Caco-2 (cell line): ENCODE measurements around the gene MACROH2A2. TPM values are rescaled to one million over a fixed set of nuclear protein-coding genes. Genes with fewer than 3 reads are reported as not detected.

Experiments
- Bru-seq: library from RNA; stranded (reverse); fragments of 400-500 nt; gene quantifications from one replicate; lab custom pipeline; 2021; lab: Mats Ljungman, UMichigan
- BruChase-seq, 2 experiments: library from RNA; stranded (reverse); fragments of 400-500 nt; gene quantifications; one replicate each; lab custom pipeline; 2021; lab: Mats Ljungman, UMichigan
- BruUV-seq: library from RNA; stranded (reverse); fragments of 400-500 nt; replicated peaks from 2 replicates; lab custom pipeline; 2021; lab: Mats Ljungman, UMichigan
- CTCF ChIA-PET: fragments of 300-600 bp; sonication (Branson Sonifier 250); formaldehyde crosslinking; loops from one replicate; lab custom pipeline; 2022; ENCODE audit warnings: antibody characterized with exemption; lab: Charles Lee
- POLR2A ChIA-PET: fragments of 300-600 bp; sonication (Branson Sonifier 250); formaldehyde crosslinking; loops from one replicate; lab custom pipeline; 2022; ENCODE audit warnings: antibody characterized with exemption; lab: Charles Lee
- DNase-seq, 2 experiments: peaks; one replicate each; pipeline versions ENCODE4 v3.0.0 to v3.0.0-alpha.2; 2020 to 2022
- H3K27me3 ChIP-seq: replicated peaks from 2 replicates; pipeline ENCODE4 v1.6.0; 2011; ENCODE audit warnings: low read length; ENCODE audit not compliant: control insufficient read depth, insufficient read depth
- H3K36me3 ChIP-seq: 2 replicates; pipeline ENCODE4 v1.5.1; 2011; ENCODE audit warnings: low read length; ENCODE audit not compliant: control insufficient read depth, insufficient read depth
- H3K4me1 ChIP-seq: fragments of 250-450 bp; sonication (Bioruptor Pico); 2 replicates; pipeline ENCODE4 v1.5.1; 2020; ENCODE audit warnings: mild to moderate bottlenecking
- H3K4me3 ChIP-seq: 2 replicates; pipeline ENCODE4 v1.5.1; 2011; ENCODE audit warnings: low read depth, mild to moderate bottlenecking, control low read depth, low read length
- H3K9me3 ChIP-seq: fragments of 250-450 bp; sonication (Bioruptor Pico); 2 replicates; pipeline ENCODE4 v1.5.1; 2020; ENCODE audit warnings: mild to moderate bottlenecking, moderate library complexity
- H3K27ac Mint-ChIP-seq: one replicate; pipeline ENCODE4 v1.8.0; 2022; ENCODE audit warnings: mixed read lengths; ENCODE audit not compliant: unreplicated experiment
- H3K27me3 Mint-ChIP-seq: one replicate; pipeline ENCODE4 v1.8.0; 2022; ENCODE audit warnings: mixed read lengths; ENCODE audit not compliant: insufficient read depth, unreplicated experiment
- H3K36me3 Mint-ChIP-seq: one replicate; pipeline ENCODE4 v1.8.0; 2022; ENCODE audit warnings: mild to moderate bottlenecking, mixed read lengths; ENCODE audit not compliant: insufficient read depth, unreplicated experiment
- H3K4me1 Mint-ChIP-seq: one replicate; pipeline ENCODE4 v1.8.0; 2022; ENCODE audit warnings: low read depth, mixed read lengths; ENCODE audit not compliant: unreplicated experiment
- H3K4me3 Mint-ChIP-seq: one replicate; pipeline ENCODE4 v1.8.0; 2022; ENCODE audit warnings: mild to moderate bottlenecking, moderate library complexity, mixed read lengths; ENCODE audit not compliant: unreplicated experiment
- H3K9me3 Mint-ChIP-seq: one replicate; pipeline ENCODE4 v1.8.0; 2022; ENCODE audit warnings: mixed read lengths; ENCODE audit not compliant: unreplicated experiment
- intact Hi-C: fragments of 100-400 bp; cut with micrococcal nuclease; formaldehyde crosslinking; loops from one replicate; pipeline ENCODE4 v1.10.0; 2022; ENCODE audit not compliant: unreplicated experiment
- long read RNA-seq: library from polyadenylated mRNA; stranded (forward); transcript quantifications from one replicate; pipeline ENCODE4 v2.0.0, GENCODE V29; 2022
- total RNA-seq: library from RNA; stranded (reverse); gene quantifications from 2 replicates; pipeline ENCODE4 v1.2.3, GENCODE V29; 2022
- TF ChIP-seq, protein P1 (sequence below), 2 experiments: fragments of 200-600 bp in 1 of 2; IDR thresholded peaks; 1 replicate in 1 of 2; 2 replicates in 1 of 2; pipeline versions ENCODE4 v1.5.1 to v1.8.0; 2011 to 2022; ENCODE audit warnings: antibody characterized with exemption in 1 of 2, control low read depth in 1 of 2, inconsistent platforms in 1 of 2, low read depth in 1 of 2, low read length in 1 of 2, mild to moderate bottlenecking in 1 of 2, moderate library complexity in 1 of 2; ENCODE audit not compliant: insufficient read depth in 1 of 2, severe bottlenecking in 1 of 2, unreplicated experiment in 1 of 2

The MACROH2A2 gene
- 5.1 and 6.1 TPM in 2 replicates for total RNA-seq
- percentile 47 among the genes with signal in this experiment for Bru-seq, nascent RNA
- percentile 37 among the genes with signal in this experiment for BruChase-seq, experiment 1, labeled RNA remaining after a 2-hour chase
- percentile 39 among the genes with signal in this experiment for BruChase-seq, experiment 2, labeled RNA remaining after a 6-hour chase
- long read RNA-seq, transcript H2AFY2-201 (9 exons, 1,980 nt): major isoform, 9 of 31 reads
- long read RNA-seq, partial matches to known transcripts: 4 of 31 reads
- long read RNA-seq, other reads (novel, unspliced or antisense): 18 of 31 reads

DNA sequence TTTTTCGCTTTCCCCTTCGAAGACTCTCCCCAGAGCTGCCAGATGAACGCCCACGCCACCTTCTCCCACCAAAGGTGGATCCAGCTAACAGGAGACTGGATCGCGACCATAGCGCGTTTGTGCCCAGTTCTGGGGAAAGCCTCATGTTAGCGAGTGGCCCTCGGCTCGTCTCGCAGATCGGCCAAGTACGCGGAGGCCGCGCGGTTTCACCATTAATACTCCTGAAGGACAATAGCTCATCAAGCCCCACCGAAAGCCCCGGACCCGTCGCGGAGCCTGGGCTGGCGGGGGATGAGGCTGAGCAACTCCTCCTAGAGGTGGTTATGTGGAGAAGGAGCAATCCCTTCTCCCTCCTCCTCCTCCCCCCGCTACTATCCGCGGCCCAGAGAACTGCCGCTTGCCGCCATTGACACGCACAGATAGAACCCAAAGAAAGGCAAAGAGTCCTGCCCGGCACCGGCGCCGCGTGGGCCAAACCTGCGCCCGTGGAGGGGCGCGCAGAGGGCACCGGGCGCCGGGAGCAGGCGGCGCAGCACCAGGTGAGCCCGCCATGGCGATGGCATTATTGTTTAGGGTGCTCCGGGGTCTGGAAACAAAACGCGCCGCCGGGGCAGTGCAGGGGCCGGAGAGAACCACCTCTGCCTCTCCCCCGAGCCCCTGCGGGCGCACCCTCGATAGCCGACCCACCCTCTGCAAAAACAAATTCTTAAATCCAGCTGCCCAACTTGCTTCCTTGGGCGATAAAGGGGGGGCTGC, at the start of gene MACROH2A2:
Gene MACROH2A2, plus strand, starts transcription at position 385 of the 756 bp plus-strand sequence. CDS start 22,813 bp downstream, outside the sequence.
- peaks cover 13% of the 10 kb centered on the region; the same call in 1 of the 2 replicates for H3K4me1 ChIP-seq
- no peaks in the 10 kb centered on the region for H3K36me3 ChIP-seq
- Mint-ChIP-seq H3K27me3 (peaks cover 40% of the 10 kb centered on the region), H3K4me3 (peak within 1 kb of the TSS; percentile 82), H3K4me1 (peaks cover 8% of the 10 kb centered on the region), H3K36me3 (no peaks in the 10 kb centered on the region), H3K27ac (peak within 1 kb of the TSS; percentile 16), H3K9me3 (no peaks in the 10 kb centered on the region)
- TF ChIP-seq, protein P1, sequence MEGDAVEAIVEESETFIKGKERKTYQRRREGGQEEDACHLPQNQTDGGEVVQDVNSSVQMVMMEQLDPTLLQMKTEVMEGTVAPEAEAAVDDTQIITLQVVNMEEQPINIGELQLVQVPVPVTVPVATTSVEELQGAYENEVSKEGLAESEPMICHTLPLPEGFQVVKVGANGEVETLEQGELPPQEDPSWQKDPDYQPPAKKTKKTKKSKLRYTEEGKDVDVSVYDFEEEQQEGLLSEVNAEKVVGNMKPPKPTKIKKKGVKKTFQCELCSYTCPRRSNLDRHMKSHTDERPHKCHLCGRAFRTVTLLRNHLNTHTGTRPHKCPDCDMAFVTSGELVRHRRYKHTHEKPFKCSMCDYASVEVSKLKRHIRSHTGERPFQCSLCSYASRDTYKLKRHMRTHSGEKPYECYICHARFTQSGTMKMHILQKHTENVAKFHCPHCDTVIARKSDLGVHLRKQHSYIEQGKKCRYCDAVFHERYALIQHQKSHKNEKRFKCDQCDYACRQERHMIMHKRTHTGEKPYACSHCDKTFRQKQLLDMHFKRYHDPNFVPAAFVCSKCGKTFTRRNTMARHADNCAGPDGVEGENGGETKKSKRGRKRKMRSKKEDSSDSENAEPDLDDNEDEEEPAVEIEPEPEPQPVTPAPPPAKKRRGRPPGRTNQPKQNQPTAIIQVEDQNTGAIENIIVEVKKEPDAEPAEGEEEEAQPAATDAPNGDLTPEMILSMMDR (IDR thresholded peaks at IDR 0.05; ENCODE audit: insufficient read depth in 1 of 2, low read depth in 1 of 2, low read length in 1 of 2, severe bottlenecking in 1 of 2, unreplicated experiment in 1 of 2): peak; percentile 21 to 35
- DNase-seq: peak; percentile 64 to 68
- H3K27me3 ChIP-seq: peaks cover 10% of the 10 kb centered on the region
- ChIA-PET POLR2A (interaction anchor here (0.7 kb wide), 1 partner anchor 103 kb away, joined by 3 read pairs; no protein-coding TSS in a partner anchor), CTCF (interaction anchor here (1.0 kb wide), 1 partner anchor 94 kb away, joined by 5 read pairs; the partner anchor contains the start of gene TYSND1)
- no TSS peak for BruUV-seq
- no peaks in the 10 kb centered on the region for H3K9me3 ChIP-seq
- intact Hi-C loops: no loop called here
- H3K4me3 ChIP-seq: peak within 1 kb of the TSS; percentile 41

DNA sequence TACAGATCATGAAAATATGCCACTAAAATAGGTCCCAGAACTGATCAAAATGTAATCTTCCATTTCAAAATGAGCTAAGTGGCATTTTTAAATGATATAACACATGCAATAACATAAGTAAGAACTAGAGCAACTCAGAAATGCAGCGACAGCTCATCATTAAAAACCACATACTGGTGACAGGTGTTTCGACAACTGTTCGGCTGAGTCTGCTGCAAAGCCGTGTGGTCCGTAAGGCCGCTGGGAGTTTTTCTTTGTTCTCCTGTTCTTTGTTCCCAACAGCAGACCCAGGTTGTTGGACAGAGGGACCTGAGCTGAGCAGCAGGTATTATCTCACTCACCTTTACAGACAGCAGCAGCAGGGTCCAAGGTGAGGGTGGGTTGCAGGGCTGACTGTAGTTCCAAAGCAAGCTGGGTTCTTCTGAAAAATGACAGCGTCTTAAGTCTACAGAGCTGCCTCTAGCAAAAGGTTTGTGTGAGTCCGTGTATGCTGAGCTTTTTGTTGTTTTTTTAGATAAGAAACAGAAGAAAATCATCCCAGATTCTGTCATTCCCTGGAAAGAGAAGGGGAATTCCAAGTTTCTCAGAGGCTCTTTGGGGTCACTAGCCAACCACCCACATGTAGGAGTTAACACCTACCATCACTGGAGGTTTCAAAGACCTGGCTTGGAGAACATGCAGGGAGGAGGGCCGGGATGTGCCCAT, 45.4 kb upstream of the MACROH2A2 start:
- H3K4me3 Mint-ChIP-seq: no peak overlapping the region
- POLR2A ChIA-PET: no interaction called here
- H3K27me3 Mint-ChIP-seq: peaks cover 29% of the 10 kb centered on the region
- Histone ChIP-seq H3K4me1 (no peaks in the 10 kb centered on the region), H3K9me3 (peaks cover 10% of the 10 kb centered on the region; the same call in 1 of the 2 replicates), H3K27me3 (no peaks in the 10 kb centered on the region), H3K4me3 (no peak overlapping the region), H3K36me3 (no peaks in the 10 kb centered on the region)
- no TSS peak for BruUV-seq
- H3K9me3 Mint-ChIP-seq: peaks cover 10% of the 10 kb centered on the region
- H3K4me1 Mint-ChIP-seq: no peaks in the 10 kb centered on the region
- no peaks in the 10 kb centered on the region for H3K36me3 Mint-ChIP-seq
- no peak overlapping the region for H3K27ac Mint-ChIP-seq
- CTCF ChIA-PET: no interaction called here
- intact Hi-C loops: no loop called here
- no peak for DNase-seq
- TF ChIP-seq, protein P1 (IDR thresholded peaks at IDR 0.05; ENCODE audit: insufficient read depth in 1 of 2, low read depth in 1 of 2, low read length in 1 of 2, severe bottlenecking in 1 of 2, unreplicated experiment in 1 of 2): no peak

DNA sequence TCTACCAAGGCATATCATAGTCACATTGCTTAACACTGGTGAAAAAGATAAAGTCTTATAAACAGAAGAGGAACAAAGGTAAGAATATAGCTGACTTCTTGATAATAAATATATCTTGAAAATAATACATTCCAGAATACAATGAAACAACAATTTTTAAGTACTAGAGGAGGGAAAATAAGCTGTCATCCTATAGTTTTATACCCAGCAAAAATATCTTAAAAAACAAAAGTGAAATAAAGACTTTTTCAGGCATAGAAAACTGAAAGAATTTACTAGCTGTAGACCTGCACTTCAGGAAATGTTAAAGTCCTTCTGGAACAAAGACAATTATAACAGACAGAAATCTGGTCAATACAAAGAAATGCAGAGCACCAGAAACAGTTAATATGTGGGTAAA, 21.4 kb upstream of the MACROH2A2 start:
- Mint-ChIP-seq H3K27ac (no peak overlapping the region), H3K4me3 (no peak overlapping the region), H3K27me3 (peaks cover 3% of the 10 kb centered on the region), H3K9me3 (peaks cover 40% of the 10 kb centered on the region), H3K4me1 (no peaks in the 10 kb centered on the region), H3K36me3 (no peaks in the 10 kb centered on the region)
- no peak for DNase-seq
- H3K4me3 ChIP-seq: no peak overlapping the region
- H3K4me1 ChIP-seq: no peaks in the 10 kb centered on the region
- TF ChIP-seq, protein P1 (IDR thresholded peaks at IDR 0.05; ENCODE audit: insufficient read depth in 1 of 2, low read depth in 1 of 2, low read length in 1 of 2, severe bottlenecking in 1 of 2, unreplicated experiment in 1 of 2): no peak
- no peaks in the 10 kb centered on the region for H3K36me3 ChIP-seq
- no TSS peak for BruUV-seq
- H3K9me3 ChIP-seq: peaks cover 32% of the 10 kb centered on the region
- peaks cover 2% of the 10 kb centered on the region; the same call in 1 of the 2 replicates for H3K27me3 ChIP-seq
- ChIA-PET CTCF (no interaction called here), POLR2A (no interaction called here)
- intact Hi-C loops: no loop called here
